HFF-Myc (cell line): Measurements from ENCODE around the gene SNX25.
A peak's percentile ranks its signal among the peaks of the same experiment; 100 is the strongest.

Experiments used
- DNase-seq: peaks from one replicate; pipeline ENCODE4 v3.0.0-alpha.2; 2011; ENCODE audit warnings: low read depth; ENCODE audit errors: extremely low read depth
- H3K4me3 ChIP-seq: replicated peaks from 2 replicates; pipeline ENCODE4 v1.5.1; 2011; ENCODE audit warnings: low read depth, mild to moderate bottlenecking, control low read depth, low read length
- CTCF ChIP-seq: IDR thresholded peaks from 2 replicates; pipeline ENCODE4 v1.5.1; 2012; ENCODE audit warnings: mild to moderate bottlenecking, low read depth, low read length, control low read depth; ENCODE audit errors: missing control alignments

Gene SNX25

DNA sequence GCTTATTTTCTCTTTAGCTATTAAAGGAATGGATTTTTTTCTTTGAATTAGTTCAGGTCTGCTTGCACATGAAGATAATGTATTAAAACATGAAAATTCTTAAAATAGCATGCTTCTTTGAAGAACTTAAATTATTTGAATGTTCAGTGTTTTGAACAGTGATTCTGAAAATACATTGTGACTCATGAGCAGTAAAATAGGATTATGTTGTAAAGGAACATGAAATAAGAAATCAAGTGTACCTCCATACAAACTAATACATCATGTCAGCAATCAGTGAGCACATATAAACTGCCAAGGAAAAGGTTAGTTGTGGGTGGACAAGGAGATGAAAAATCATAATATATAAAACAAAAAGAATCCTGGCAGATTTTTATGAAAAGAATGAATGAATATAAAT, 66.1 kb downstream of the SNX25 start:
- DNase-seq = no peak
- no peak for TF ChIP-seq CTCF
- no peak overlapping the region for H3K4me3 ChIP-seq

DNA sequence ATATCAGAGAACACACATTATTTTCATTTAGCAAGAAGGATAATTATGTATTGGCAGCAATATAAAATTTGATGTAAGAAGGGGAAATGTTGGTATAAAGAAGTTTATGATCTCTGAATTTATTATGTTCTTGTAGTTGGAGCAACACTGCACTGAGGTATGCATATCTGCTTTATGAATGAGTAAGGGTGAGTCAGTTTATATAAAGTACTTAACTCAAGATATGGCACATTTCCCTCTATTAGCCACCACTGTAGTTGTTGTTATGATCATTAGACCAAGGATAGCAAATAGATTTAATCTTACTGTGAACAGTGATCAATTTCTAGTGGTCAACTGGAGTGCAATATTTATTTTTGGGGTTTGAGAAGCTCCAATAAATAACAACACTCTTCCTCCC, 66.6 kb downstream of the SNX25 start:
- TF ChIP-seq CTCF = no peak
- H3K4me3 ChIP-seq = no peak overlapping the region
- DNase-seq = no peak

- H3K4me3 ChIP-seq = no peak overlapping the region
- DNase-seq = no peak
- no peak for TF ChIP-seq CTCF
These were observed 69.3 kb downstream of the SNX25 start for GRCh38 chr4:185278716-185279115.

GRCh38 chr4:185280608-185281007, 71.2 kb downstream of the SNX25 start:
- no peak for TF ChIP-seq CTCF
- no peak for DNase-seq
- no peak overlapping the region for H3K4me3 ChIP-seq

- peak; percentile 4 for TF ChIP-seq CTCF
- peak; percentile 16 for DNase-seq
These were observed 73.6 kb downstream of the SNX25 start for GRCh38 chr4:185282968-185283367.

DNA sequence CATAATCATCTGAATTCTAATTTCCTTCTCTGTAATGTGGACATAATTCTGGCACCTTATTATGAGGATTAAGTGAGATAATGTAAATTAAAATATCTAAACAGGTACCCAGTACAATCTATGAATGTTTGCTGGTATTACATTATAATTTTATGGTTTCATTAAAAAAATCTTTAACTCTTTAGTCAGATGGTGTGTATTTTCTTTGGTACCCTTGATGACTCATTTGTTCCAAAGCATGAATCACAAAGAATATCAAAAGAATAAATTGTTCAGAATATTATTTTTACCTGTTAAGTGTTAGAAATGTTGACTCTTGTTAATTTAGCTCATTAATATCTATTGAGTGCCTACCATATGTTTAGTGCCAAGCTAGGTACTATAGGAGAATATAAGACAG, 74.3 kb downstream of the SNX25 start:
- DNase-seq = no peak
- no peak for TF ChIP-seq CTCF

More at GRCh38 chr4:185282968-185283367, 73.6 kb downstream of the SNX25 start:
- no peak overlapping the region for H3K4me3 ChIP-seq

GRCh38 chr4:185285632-185286393, 76.4 kb downstream of the SNX25 start:
- no peak for TF ChIP-seq CTCF
- no peak overlapping the region for H3K4me3 ChIP-seq
- no peak for DNase-seq

More for the DNA sequence above, 74.3 kb downstream of the SNX25 start:
- H3K4me3 ChIP-seq = no peak overlapping the region
